GM12874 (cell line): Measurements from ENCODE around the gene ERH.

ENCODE experiments used
- TF ChIP-seq, protein P1 (sequence below): IDR thresholded peaks from 2 replicates; pipeline ENCODE4 v1.5.1; 2011; ENCODE audit warnings: low read depth, mild to moderate bottlenecking, control low read depth, low read length, moderate library complexity; ENCODE audit not compliant: insufficient read depth

Gene ERH

DNA sequence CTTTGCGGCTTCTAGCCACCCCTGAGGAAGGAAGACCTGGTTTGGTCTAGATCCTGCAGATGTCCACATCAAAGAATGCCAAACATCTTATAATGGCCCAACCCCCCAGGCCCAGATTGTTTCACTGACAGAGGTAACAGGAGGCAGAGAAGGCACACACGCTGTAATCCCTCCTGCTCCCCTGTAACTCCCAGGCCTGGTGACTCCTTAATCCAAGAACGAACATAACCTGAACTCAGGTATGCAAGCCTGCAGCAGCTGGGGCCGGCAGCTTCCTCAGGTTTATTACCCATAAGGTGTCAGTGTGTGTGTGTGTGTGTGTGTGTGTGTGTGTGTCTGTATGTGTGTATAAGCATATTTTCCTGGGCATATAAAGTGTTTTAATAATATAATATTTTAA, 52.7 kb downstream of the ERH start:
- TF ChIP-seq, protein P1, sequence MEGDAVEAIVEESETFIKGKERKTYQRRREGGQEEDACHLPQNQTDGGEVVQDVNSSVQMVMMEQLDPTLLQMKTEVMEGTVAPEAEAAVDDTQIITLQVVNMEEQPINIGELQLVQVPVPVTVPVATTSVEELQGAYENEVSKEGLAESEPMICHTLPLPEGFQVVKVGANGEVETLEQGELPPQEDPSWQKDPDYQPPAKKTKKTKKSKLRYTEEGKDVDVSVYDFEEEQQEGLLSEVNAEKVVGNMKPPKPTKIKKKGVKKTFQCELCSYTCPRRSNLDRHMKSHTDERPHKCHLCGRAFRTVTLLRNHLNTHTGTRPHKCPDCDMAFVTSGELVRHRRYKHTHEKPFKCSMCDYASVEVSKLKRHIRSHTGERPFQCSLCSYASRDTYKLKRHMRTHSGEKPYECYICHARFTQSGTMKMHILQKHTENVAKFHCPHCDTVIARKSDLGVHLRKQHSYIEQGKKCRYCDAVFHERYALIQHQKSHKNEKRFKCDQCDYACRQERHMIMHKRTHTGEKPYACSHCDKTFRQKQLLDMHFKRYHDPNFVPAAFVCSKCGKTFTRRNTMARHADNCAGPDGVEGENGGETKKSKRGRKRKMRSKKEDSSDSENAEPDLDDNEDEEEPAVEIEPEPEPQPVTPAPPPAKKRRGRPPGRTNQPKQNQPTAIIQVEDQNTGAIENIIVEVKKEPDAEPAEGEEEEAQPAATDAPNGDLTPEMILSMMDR: no peak

DNA sequence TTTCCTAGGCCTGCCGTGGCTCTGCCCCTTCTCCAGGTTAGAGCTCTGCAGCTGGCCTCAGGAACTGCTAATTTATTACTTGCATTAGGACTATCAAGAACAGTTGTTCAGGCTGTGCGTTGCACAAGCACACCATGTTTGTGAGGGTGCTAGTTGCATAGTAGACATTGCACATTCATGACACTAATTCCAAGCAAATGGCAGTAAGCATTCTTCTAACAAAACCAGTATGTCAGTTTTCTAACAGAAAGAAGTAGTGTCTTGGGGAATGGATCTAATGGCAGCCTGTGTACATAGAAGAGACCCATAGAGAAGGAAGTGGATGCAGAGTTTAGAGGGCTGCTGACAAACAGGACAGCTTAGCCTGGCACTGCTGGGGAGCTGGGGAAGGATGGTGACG, 53.9 kb downstream of the ERH start:
- TF ChIP-seq, protein P1: no peak

DNA sequence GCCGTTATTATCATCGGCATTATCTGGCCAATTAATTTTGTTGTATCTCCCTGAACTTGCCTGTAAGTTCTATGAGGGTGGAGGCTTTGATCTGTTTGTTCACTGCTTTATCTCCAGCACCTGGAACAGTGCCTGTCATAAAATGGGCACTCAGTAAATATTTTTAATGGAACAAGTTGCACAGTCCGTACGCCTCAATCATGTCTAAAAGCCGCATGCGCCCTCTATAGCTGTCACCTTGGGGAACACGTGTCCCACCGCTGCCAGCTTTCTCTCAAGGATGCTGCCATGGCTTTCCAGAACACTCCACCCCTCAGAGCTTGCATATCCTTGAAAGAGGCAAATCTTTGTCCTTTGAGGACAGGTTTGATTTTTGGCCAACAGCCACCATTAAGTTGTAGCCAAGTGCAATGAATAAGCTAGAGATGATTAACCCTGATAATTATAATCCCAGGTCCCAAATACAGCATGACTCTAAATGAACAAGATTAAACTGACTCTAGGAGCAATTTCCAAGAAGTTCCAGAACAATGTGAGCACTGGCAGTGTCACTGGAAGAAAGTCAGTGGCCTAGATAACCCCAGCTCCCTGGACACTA, 55.1 kb downstream of the ERH start:
- TF ChIP-seq, protein P1: no peak

DNA sequence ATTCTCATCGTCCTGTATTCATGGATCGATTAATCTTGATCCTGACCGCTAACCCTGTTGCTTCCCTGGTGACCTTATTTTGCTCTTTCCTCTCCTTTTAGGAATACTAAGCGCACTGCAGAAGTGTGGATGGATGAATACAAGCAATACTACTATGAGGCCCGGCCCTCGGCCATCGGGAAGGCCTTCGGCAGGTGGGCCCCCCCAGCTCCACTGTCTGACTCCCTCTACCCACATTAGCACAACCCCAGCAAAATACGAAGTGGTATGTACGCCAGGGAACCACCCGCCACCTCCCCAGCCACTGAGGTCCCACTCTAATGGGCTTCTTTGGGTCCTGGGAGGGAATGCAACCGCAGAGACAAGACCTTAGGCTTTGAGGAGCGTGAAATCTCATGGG, 58.7 kb downstream of the ERH start:
- TF ChIP-seq, protein P1: no peak

DNA sequence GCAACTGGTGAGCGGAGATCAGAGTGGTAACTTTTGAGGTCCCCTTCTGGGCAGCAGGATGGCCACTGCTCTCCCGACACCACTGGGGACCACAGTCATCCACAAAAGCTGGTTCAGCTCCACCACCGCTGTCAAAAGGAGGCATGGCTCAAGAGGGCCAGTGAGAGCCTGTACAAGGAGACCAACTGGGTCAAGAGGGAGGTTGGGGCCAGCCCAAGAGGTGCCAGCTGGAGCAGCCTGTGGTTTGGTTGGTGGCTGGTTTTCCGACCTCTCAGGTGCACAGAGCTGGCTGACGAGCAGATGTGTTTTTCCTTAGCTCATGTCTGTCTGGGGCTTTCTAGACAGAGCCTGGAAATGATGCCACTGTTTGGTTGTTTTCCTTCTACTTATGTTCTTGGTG, 60.1 kb downstream of the ERH start:
- TF ChIP-seq, protein P1: no peak

DNA sequence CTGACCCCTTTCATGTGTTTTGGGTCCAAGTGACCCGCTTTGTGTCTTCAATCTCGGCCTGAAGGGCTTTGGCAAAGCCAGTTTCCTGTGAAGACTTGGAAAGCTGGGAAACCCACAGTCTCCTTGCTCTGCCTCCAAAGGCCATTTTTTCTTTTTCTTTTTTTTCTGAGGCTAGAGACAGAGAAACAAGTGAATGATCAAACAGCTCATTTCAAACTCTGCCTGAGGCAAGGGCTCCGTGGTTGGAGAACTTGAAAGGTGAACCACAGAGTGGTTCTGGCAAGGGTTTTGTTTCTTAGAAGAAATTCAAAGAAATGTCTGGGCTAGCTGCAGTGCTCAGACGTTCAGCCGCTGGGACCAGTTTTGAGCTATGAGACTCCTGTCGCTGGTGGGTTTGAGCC, 62.7 kb downstream of the ERH start:
- TF ChIP-seq, protein P1: no peak

DNA sequence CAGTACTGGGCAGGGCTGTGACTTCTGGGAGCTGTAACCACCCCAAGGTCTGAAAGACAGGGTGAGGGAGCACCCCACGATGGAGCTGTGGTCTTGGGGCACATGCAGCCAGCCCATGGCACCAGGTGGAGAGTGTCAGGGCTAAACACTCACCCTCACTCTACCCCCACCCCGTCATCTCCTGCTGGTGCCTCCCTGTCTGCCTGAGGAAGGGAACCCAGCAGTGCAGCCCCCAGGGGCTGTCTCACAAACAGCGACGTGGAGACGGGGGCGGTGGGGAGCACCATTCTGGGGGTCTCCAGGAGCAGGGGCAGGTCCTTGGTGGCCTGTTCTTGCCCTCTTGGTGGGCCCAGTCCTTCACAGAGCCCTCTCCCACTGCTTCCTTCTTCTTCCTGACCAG, 63.5 kb downstream of the ERH start:
- TF ChIP-seq, protein P1: no peak

DNA sequence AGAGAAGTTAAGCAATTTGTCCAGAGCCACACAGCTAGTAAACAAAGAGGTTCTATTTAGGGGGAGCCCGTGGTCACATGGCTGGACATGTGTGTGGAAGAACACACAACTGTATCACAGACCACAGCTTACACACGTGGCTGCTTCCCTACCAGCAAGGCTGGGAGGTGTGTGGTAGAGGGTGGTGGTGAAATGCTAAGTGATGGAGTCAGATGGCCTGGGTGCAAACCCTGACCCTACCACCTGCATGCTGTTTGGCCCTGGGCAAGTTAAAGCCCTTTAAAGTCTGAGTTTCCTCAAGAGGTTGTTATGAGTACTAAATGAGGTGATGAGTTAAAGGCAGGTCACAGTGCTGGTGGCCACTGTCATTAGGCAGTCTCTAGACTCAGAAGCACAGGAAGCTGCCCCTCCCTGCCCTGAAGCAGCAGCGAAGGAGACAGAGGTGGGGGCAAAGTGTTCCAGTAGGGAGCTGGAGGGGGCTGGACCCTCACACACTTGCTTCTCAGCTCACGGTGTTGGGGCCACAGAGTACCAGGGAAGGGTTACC, 64.2 kb downstream of the ERH start:
- TF ChIP-seq, protein P1: no peak
